SKM-1 (cell line): ENCODE results near the gene SLC29A1.
"Not testable (repeated sequence)": the region's sequence is repeated elsewhere in the genome, so short reads cannot be mapped to it uniquely, and the experiment has no call there.

ENCODE experiments used
- DNase-seq: peaks from one replicate; lab custom pipeline; 2025; ENCODE audit not compliant: unreplicated experiment; lab: John Stamatoyannopoulos, UW

The SLC29A1 gene

DNA sequence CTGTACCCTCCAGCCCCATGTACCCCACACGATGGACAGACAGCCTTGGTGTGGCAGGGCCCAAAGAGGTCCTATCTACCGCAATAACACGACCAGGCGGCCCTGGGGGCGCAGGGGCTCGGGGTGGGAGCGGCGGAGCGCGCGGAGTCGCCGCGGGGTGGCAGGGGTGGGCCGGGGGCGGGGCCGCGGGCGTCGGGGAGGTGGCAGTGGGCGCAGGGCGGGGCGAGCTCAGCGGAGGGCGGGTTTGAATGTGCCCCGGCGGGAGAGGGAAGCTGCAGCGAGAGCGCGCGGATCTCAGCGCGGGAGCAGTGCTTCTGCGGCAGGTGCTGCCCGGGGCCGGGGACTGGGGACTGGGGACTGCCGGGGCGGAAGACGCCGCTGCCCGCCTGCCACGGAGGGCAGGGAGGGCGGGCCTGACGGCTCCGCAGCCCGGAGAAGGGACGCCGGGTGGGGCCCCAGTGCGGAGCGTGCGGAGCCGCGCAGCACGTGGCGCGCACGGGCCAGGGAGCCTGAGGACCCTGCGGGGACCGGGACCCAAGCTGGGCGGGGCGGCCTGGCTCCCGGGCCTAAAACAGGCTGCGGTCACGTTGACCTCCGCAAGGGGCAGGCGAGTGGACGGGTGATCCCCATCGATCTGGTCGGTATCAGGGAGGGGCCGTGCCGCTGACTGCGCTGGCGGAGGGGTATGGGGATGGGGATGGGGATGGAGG lies at the start of gene SLC29A1:
TSS of gene SLC29A1 (plus strand) at position 277 of the 710 bp plus-strand sequence. CDS start 3,719 bp downstream, outside the sequence.
- DNase-seq: peak; percentile 49

- no peak for DNase-seq
Measured at GRCh38 chr6:44176130-44176761, 47.1 kb upstream of the SLC29A1 start.

DNA sequence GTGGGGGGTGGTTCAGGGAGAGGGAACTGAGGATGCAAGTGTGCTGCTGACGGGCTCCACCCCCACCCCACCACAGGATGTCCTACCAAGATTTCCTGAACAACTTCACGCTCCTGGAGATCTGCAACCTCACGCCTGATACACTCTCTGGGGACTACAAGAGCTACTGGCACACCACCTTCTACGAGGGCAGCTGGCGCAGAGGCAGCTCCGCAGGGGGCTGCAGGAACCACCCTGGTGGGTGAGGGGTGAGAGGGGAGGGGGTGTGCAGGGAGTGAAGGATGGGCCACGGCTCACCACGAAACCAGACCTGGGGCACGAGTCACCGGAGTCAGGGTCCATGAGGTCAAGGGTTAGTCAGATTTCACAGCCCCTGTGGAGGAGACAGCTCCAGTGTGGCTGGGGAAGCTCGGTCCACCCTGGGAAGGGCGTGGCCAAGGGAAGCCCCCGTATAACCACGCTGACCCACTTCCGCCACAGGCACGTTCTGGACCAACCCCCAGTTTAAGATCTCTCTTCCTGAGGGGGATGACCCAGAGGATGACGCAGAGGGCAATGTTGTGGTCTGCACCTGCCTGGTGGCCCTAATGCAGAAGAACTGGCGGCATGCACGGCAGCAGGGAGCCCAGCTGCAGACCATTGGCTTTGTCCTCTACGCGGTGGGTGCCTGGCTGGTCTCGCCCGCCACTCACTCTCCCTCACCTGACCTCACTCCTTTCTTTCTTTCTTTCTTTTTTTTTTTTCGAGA lies 46.5 kb upstream of the SLC29A1 start:
- no peak for DNase-seq

DNA sequence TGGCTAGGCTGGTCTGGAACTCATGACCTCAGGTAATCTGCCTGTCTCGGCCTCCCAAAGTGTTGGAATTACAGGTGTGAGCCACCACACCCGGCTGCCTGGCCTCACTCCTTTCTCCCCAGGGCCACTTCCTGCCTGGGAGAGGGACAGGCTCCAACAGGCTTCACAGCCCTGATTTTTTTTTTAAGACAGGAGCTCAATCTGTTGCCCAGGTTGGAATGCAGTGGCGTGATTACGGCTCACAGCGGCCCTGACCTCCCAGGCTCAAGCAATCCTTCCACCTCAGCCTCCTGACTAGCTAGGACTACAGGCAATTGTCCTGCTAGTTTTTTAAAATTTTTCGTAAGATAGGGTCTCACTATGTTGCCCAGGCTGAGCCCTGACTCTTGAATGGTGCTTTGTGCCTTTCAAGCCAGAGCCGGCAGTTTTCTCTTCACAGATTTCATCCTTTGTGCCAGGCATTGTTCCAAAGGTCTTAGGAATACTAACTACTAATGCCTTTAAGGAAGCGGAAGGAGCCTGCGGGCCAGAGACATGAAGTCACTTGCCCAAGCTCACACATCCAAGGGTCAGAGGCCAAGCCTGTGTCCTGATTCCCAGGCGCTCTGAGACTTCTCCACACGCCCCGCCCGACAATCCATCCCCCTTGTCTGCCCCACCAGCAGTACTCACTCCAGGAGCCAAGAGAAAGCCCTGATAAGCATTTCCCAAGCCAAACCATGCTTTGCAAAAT lies 45.5 kb upstream of the SLC29A1 start:
- no peak for DNase-seq

- no peak for DNase-seq
Measured at GRCh38 chr6:44178424-44179071, 44.8 kb upstream of the SLC29A1 start.

- no peak for DNase-seq
Measured at GRCh38 chr6:44179072-44179536, 44.3 kb upstream of the SLC29A1 start.

DNA sequence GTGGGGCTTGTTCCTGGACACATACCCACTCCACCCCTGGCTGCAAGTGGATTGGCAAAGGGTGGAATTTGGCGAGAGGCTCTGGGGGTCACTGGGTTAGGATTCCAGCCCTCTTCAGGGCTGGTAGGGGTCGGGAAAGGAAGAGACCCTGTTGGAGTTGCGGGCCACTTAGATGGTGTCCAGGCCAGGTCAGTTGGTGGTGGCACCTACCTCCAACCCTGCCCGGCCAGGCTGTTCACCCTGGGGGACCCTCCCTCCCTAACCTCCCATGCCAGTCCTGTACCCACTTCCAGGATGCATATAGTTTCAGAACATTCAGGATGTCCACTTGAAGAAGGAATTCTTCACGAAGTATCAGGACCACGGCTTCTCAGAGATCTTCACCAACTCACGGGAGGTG lies 43.7 kb upstream of the SLC29A1 start:
- DNase-seq: no peak

DNA sequence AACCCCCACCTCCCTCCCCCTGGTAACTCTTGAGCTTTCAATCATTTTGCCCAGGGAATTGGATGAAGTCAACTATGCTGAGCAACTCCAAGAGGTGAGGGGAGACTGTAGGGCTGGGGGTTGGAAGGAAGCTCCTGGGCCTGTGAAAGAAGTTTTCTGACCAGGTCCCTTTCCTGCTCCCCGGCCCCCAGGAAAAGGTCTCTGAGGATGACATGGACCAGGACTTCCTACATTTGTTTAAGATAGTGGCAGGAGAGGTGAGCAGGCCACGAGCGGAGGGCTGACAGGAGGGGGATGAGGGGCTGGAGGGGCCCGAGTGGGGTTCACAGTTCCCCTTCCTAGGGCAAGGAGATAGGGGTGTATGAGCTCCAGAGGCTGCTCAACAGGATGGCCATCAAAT lies 43.0 kb upstream of the SLC29A1 start:
- no peak for DNase-seq

DNA sequence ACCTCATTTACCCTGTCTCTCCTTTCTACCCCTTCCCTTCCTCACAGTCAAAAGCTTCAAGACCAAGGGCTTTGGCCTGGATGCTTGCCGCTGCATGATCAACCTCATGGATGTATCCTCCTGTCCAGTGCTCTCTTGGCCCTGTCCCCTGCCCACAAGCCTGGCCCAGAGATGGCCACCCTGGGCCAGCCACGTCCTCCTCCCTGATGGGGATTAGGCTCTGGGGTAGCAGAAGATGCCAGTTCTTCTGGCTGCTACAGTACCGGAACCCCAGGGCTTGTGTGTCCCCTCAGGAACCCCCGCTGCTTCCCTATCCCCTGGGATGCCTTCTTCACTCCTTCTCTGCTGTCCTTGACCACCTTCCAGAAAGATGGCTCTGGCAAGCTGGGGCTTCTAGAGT lies 42.5 kb upstream of the SLC29A1 start:
- DNase-seq: no peak

- DNase-seq: not testable (repeated sequence)
Measured at GRCh38 chr6:44181784-44182183, 41.6 kb upstream of the SLC29A1 start.

DNA sequence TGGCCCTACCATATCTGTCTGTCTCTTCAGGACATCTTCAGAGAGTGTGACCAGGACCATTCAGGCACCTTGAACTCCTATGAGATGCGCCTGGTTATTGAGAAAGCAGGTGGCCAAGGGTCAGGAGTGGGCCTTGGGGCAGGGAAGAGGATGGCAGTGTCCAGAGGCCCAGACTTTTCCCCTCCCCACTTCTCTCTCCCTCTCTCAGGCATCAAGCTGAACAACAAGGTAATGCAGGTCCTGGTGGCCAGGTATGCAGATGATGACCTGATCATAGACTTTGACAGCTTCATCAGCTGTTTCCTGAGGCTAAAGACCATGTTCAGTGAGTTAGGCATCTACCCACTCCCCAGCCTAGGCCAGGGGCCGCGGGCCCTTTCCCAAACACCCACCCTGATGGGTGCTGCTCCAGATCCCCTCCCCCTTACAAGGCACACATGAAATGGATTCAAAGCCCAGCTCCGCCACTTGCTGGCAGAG lies 40.4 kb upstream of the SLC29A1 start:
- DNase-seq: no peak

DNA sequence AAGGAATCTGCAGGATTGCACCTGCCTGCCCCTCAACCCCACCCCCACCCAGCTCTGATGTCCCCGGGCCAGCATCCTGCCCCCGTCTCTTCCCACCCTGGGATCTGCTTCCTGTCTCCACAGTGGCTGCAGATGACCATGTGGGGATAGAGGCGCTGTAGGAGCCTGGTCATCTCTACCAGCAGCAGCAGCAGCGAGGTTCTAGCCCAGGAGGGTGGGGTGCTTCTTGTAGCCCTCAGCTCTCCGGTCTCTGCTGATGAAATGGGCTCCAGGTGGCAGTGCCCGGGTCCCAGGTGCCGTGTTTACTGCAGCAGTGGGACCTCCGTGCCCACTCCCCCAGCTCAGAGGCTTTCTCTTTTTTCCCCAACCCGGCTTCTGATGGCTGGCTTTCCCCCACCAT lies 39.6 kb upstream of the SLC29A1 start:
- DNase-seq: no peak

DNA sequence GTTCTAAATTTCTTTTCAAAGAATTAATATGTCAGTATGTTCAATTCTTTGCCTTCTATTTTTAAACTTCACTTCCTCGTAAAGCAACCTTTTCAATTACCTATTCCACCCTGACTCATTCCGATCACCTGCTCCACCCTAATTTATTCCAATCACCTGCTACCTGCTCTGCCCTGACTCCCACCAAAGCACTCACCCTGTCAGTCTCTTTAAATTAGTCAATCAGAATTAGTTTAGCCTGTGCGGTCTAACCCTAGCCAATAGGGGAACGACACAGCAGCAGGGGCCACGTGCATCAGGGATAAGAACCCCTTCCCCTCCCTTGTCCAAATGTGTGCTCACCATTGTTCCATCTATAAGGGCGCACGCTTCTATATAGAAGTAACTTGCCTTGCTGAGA lies 38.0 kb upstream of the SLC29A1 start:
- not testable (repeated sequence) for DNase-seq

DNA sequence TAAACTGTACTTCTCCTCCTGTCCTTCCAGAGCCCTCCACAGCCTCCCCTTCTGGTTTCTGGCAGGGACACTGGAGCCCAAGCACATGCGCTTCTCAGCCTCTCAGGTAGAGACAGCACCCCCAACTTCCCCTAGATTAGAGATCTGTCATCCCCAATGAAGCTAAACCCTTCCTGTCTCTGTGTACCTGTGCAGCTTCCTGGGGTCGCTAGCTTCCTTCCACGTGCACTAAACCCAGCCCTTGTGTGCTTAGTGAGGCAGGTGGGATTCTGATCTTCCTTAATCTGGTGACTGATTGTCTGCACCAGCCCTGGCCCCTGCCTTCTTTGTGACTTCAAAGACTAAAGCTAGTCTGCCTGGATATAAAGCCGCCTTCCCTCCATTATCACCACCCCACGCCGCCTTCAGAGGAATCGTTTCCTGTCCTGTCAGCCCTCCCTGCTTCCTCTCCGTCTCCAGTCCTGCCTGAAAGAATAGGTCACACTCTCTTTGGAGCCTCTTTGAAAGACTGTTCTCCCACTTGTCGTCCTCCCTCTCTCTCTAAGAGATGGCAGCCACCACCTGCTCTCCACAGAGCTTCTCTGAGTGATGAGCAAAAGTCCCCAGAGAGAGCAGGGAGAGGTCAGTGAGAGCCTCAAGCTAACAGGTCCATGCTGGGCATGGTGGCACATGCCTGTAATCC lies 37.3 kb upstream of the SLC29A1 start:
- DNase-seq: no peak

GRCh38 chr6:44186635-44187025 lies 36.8 kb upstream of the SLC29A1 start:
- no peak for DNase-seq

DNA sequence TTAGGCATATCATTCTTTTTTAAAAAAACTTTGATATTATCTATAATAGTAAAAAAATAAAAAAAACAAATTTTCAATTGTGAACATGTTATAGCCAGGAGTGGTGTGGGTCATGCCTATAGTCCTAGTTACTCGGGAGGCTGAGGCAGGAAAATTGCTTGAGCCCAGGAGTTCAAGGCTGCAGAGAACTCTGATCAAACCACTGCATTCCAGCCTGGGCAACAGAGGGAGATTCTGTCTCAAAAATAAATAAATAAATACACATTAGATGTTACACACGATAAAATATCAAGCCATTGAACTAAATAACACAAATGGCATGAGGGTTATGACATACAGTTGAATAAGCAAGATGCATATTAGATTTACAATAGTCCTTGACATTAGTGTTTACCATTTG lies 34.6 kb upstream of the SLC29A1 start:
- DNase-seq: no peak

- no peak for DNase-seq
Measured at GRCh38 chr6:44189257-44189656, 34.1 kb upstream of the SLC29A1 start.

DNA sequence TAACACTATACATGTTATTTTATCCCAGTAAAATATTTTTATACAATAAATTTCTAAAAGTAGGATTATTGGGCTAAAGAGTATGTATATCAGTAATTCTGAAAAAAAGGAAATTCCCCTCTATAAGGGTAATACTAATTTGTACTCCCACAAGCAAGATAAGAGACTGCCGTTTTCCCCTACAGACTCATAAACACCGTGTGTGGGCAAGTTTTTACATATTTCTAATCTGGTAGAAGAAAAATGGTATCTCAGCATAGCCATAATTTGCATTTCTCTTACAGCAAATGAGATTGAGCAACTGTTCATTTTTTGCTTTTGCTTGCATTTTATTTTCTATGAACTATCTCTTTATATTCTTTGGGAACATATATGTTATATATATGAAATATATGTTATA lies 32.7 kb upstream of the SLC29A1 start:
- no peak for DNase-seq

GRCh38 chr6:44192428-44193041 lies 30.9 kb upstream of the SLC29A1 start:
- DNase-seq: no peak
